Purkinje cell (primary cell): Measurements from ENCODE around the gene PPM1E. TPM values are rescaled to one million over a fixed set of nuclear protein-coding genes. Genes with fewer than 3 reads are reported as not detected.

Source experiments
- polyA plus RNA-seq: library from polyadenylated mRNA; unstranded; fragments of >200 nt; fragmentation: Nextera tagmentation; gene quantifications from 2 replicates; pipeline ENCODE4 v1.2.1, GENCODE V29; 2014

Gene PPM1E
- polyA plus RNA-seq: 0.43 and 4.2 TPM in 2 replicates

GRCh38 chr17:58755577-58756245 lies at the start of gene PPM1E:
Gene PPM1E, plus strand, starts transcription at chr17:58755854.

Other genes starting within 250 kb of the PPM1E start
- gene MTMR4, start 241.2 kb upstream of the PPM1E start, polyA plus RNA-seq: 34.6 and 37.6 TPM in 2 replicates
- 0.59 and 2.9 TPM in 2 replicates for gene TEX14, start 63.8 kb upstream of the PPM1E start, polyA plus RNA-seq
- gene RAD51C, start 63.3 kb upstream of the PPM1E start, polyA plus RNA-seq: 86.6 and 103 TPM in 2 replicates